Measurements from ENCODE around the gene RTN1.

The RTN1 gene

DNA sequence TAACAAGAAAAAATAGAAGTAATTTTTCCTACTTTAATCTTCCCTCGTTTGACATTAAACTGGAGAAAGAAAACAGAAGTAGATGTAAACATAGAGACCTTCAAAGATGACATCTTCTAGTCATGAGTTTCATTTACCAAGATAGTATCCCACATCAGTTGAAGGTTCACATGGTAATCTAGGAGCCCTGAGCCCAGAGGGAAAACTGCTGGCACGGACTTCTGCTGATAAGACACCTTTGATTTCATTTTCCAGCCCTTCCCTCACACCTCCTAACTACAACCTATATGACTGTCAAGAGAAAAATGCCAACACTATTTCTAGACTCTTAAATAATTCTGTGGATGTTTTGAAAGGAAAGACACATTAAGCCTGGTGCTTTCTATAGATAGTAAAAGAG is 247.9 kb downstream of the RTN1 start:
- DNase-seq, result no peak

DNA sequence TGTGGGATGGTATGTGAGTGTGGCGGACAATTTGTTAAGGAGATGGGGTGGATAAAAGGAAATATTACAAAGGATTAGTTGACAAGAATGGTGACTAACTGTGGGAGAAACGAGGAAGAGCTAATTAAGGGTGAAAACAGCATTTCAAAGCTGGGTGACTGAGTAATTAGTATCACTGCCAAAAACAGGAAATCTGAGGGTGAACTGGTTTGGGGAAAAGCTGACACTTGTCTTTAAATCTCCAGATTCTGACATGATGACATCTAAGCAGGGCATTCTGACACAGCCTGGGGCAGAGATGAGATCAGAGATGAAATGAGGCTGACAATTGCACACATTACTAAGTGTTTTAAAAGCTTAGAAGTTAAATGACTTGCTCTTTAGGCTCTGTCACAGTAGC is 251.5 kb downstream of the RTN1 start:
- no peak for DNase-seq

DNA sequence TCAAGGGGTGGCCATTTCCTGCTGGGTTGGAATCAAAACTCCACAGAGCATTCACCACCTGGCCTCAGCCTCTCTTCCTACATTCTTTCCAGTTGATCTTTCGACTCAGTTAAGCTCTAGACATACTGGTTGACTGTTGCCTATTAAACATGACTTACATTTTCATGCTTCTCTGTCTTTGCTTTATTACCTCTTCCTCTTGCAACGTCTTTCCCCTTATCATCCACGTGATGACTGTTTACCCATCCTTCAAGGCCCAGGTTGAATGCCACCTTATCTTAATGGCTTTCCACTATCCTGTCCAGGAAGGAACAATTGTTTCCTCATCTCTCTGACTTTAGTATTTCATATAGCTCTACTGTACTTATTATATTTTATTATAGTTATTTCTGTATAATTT is 269.5 kb downstream of the RTN1 start:
- DNase-seq, result no peak

DNA sequence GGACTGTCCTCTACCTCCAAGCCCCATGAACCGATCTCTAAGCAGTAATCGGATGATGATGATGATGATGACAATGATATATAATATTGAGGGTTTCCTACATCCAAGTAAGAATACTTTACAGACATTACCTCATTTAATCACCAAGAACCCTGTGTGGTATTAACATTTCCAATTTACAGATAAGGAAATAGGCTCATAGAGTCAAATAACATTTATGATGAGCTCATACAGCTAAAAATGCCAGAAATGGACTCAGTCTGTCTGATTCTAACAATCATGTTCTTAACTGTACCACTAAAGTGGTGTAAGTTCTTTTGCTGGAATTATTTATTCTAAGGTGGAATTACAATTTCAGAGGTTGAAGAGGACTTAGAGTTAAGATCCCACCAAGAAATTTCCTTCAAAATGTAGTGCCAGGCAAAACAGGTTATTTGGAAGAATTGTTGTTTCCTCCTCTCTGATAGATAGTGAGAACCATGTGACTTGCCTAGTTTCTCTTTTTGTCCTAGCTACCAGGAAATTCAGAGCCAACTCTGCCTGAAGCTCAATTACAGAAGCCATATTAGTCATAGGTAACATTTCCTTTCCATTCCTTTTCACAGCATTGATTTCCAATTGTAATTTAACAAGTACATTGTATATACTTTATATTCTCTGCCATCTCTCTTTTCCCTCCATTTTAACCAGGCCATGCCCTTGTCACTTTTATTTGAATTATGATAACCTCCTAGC is 270.2 kb downstream of the RTN1 start:
- DNase-seq, result no peak

DNA sequence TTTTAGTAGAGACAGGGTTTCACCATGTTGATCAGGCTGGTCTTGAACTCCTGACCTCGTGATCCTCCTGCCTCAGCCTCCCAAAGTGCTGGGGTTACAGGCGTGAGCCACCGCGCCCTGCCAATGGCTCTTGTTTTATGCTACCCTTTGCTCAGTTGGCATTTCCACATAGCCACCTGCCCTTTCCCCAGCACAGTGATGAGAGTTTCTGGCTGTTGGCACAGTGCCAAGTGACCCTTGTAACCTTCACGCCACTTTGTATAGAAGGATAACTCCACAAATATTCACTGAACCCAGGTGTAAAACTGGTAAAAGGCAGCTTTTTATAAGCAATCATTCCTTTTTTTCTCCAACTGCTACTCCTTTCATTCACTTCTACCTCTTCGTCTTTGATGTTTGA is 275.5 kb downstream of the RTN1 start:
- DNase-seq, result no peak

DNA sequence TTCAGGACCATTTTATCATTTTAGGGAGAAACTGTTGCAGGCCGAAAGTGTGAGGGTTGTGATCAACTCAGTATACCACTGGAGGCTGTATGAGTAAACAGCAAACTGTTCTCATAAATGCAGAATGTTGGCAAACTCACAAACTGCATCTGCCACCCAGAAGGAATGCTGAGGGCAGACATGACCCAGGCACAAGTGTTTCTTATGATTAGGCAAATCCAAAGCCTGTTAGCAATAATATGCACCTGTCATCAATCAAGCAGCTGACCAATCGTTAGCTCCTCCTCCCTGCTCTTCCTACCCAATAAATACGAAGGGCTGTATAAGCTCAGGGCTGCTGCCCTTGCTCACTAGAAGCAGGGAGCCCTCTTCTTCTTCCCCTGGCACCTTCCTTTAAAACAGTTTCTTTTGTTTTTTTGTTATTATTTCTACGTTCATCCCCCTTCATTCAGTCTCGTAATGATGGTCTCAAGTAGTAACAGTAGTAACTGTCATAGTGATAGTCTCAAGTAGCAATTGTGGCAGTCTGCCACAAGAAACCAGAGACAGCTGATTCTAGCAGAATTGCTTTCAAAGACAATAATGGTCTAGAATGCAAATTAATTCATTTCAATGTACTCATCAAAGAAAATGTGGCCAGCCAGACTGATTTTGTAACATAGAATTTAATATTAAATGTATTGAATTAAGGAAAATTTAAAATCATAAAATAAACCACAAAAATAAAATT is 278.8 kb downstream of the RTN1 start:
- DNase-seq, result no peak

DNA sequence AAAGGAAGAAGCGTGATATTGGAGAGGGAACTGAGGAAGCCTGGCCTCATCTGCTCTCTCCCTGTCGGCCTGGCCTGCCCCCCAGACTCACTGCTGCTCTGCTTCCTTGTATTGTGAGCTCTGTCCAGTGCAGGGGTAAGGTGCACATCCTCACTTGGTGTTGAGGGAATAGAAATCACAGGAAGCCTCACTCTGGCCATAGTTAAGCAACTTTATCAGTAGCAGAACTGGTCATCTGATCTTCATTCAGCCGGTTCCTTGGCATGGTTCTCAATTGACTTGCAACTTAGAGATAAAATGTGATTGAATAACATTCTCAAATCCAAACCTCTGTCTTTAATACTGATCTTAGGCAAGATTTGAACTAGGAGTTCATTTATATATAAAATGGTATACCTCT is 282.5 kb downstream of the RTN1 start:
- DNase-seq, result no peak

DNA sequence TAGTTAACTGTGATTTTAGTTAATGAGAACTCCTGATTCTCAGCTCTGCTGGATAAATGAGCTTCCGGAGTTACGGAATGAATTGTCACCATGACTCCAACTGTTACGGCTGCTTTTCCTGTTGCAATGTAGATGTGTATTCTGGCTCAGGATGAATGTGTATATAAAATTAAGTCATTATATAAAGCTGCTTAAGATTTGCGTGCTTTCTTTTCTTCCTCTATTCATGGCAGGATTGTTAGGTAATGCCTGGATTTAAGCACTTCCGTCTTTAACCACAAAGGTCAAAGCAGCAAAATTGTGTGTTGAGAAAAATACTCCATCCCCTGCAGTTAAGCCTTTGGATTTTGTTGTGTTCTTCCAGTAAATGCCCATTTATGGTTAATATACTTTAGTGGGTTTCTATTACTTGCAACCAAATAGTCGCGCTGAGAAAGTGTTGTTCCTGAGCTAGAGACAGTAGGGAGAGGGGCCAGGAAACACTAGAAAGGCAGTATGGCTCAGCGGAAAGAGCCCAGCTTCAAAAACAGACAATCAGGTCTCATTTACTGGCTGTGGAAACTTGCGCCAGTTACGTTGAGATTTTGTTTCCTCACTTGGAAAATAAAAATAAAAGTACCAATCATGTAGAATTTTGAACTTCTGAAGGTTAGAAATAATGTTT is 284.6 kb downstream of the RTN1 start:
- no peak for DNase-seq

DNA sequence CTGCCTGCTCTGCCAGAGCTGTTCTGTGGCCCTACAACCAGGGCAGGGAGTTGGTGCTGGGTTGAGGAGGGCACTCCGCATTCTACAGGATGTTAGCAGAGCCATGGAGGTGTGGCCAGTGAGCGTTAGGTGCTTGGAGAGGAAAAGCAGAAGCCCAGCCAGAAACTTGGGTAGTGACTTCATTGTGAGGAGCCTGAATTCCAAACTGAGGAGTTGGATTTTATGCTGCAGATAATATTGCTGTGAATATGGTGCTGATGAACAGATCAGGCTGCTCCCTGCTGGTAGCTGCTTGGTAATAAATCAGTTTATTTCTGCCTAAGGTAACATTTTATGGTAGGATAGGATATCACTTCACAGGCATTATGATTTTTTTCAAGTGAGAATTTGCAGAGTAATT is 286.8 kb downstream of the RTN1 start:
- DNase-seq, result no peak

DNA sequence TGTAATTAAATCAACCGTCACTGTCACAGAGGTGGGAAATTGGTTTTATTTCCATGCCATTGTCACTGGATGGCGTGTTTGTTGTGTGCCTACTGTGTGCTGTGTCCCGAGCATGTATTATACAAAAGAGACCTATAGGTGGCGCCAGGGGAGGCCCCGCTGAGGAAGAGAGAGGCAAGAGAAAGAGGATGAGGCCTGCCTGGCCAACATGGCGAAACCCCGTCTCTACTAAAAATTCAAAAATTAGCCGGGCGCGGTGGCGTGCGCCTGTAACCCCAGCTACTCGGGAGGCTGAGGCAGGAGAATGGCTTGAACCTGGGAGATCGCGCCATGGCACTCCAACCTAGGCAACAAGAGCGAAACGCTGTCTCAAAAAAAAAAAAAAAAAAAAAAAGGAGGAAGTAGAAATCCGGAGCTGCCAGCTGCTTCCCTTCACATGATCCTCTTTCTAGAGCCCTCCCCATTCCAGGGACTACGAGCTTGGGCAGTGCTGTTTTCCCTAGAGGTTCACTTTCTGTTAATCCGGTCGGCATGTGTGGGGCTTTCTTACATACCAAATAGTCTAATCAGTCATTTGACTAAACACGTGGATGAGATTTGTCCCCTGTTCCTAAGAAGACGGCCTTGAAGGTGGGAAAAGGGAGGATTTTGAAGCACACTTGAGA is 287.6 kb downstream of the RTN1 start:
- no peak for DNase-seq

DNA sequence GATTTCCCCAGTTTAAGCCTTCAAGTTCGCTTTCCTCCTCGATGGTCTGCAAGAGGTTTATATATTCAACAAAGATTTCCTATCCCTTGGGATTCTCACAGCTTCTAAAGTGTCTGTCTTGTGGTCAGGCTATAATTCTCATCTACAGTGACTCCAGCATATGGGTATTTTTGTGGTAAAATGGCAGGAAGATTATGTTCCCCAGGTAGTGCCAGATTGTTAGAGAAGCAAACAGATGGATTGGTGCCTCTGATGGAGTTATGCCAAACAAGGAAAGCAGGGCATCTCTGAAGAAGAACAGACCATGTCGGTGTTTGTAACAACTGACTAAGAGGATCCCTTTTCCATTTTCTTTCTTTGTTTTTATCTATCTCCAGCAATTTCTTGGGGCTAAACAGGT is 288.4 kb downstream of the RTN1 start:
- no peak for DNase-seq

DNA sequence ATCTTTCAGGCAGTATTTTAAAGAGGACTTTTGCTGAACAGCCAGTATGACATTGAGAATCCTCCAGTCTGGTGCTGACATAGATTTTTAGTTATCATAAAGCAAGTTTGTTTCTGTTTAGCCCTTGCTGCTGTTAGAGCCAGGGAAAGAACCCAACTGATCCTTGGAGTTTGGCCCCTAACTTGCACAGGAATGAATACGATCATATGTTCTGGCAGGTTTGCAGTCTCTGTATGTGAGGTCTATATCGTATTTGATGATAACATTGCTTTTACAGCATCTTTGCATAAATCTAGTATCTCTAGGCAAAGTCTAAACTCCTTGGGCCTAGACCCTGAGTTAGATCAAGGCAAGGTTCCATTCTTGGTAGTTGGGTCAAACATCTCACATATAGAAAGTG is 289.7 kb downstream of the RTN1 start:
- DNase-seq, result no peak

DNA sequence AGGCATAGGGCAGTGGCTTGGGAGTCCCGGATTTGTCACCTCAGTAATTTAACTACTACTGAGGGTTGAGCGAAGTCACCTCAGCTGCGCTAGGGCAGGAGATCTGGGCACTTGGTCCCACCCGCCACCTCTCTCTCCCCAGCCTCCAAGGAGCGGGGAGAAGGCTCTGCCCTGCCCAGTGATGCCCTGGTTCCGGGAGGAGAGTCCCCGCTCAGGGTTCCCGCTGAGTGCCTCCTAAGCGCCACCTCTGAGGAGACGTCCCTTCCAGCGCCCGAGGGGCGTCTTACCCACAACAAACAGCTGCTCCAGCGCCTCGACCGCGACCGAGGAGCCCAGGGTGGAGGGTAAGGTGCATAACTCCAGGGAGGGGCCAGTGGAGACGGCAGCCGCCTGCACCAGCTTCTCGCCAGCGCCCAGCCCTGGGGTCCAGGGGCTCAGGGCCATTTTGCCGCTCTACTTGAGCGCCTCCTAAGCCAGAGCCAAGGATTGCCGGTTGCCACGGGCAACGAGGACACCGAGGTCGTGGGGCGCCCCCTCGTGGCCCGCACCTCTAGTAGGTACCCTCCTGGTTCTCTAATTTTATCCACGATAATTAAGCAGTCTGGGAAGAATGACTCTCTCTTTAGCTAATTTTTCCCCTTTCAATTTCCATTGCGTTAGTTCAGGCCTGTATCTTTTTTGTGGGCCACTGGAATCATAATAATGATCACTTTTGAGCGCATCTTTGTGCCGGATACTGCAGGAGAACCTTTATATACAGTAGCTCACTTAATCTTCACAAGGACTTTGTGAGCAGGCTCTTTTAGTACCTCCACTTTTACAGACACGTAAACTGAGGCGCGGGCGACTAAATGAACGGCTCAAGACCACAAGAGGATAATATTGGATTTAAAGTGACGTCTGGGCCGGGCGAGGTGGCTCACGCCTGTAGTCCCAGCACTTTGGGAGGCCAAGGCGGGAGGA is 294.0 kb downstream of the RTN1 start, which contains the start of gene CCDC175:
Gene CCDC175, minus strand, starts transcription at position 481 of the 963 bp plus-strand sequence. Its CDS starts 37 bp downstream, at position 444.
- peak; percentile 86 for DNase-seq

DNA sequence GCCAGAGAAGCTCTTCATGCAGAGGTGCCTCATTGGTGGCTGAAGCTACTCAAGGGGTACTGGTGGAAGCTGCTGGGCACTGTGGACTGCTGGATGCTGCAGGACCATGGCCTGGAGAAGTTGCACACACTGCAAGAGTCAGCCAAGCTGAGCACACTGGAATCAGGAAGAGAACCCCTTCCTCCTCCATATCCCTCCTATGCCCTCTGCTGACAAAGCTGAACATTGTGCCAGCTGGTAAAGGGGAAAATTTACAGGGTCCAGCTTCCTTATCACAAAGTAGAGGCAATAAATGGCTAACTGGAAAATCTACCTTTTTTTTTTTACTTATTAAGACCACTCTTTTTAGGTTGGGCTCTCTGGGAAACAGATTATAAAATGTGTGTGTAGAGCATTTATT is 300.5 kb downstream of the RTN1 start:
- DNase-seq, result no peak

DNA sequence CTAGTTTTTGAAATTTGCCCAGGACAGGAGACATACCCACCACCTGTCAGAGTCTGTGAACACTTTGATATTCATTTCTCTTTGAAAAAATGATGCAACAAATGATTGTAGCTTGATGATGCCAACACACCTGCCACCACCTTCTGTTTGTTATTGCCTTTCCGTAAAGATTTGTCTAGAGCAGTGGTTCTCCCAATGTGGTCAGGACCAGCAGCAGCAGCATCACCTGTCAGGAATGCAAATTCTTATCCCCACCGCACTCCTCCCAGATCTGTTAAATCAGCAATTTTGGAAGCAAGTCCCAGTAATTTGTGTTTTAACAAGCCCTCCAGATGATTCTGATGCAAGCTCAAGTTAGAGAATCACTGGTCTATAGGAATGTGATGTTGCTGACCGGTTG is 303.9 kb downstream of the RTN1 start:
- no peak for DNase-seq

DNA sequence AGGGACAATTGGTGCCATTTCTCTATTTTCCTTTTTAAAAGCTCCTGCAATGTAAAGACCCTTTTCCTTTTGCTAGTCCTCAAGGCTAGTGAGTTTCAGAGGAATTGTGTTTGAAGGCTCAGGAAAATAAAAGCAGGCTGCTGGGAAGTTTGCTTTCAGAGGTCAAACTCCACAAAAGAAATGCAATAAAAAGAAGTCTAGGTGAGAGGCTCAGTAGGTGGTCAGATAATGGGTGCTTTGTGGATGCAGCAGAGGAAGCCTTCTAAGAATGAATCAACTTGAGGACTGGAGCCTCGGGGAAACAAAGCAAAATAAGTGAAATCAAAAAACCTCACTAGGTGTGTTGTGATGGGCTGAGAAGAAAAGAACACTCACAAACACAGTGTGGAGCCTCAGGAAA is 304.3 kb downstream of the RTN1 start:
- DNase-seq, result no peak

DNA sequence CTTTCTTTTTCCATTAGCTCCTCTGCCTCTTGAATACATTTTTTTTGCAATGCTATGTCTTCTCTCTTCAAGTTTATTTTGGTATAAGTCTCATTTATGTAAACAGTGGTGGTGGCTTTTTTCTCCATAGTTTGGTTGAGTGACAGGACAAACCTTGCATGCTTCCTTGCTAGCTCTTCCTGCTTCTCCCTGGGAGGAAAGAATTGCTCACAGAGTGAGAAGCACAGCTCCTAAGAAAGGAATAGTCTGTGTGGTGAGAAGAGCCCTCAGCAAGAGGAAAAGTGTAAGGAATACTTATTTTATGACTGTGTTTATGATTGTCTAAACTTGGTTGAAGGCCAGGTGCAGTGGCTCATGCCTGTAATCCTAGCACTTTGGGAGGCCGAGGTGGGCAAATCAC is 305.5 kb downstream of the RTN1 start:
- DNase-seq, result no peak

DNA sequence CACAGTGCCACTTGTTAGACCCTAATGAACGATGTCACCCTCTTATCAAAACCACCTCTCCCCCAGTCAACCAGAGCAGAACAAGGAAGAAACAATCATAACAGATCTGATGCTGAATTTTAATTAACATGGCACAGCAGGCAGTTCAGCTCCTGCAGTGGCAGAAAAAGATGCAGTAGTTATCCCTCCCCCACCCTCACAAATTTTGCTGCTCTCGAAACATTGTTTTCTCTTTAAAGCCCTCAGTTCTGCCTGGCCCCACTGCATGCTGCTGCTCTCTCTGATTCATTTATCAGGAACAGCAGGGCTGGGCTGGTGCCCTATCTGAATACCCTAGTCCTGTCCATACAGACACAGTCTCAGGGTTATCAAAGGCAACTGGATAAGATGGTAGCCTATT is 306.2 kb downstream of the RTN1 start:
- DNase-seq, result no peak

DNA sequence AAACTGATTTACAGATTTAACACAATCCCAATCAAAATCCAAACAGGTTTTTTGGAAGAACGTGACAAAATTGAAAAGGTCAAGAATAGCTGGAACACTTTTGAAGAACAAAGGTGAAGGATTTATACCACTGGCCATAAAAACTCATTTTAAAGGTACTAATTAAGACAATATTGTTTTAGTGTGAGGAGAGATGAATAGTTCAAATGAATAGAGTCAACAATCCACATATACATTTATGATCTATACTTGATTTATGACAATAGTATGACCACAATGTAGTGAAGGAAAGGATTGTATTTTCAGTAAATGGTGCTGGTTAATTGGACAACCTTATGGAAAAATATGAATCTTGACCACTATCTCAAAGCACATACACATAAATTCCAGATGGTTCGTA is 323.3 kb downstream of the RTN1 start:
- DNase-seq, result no peak

Measured in activated CD4-positive, alpha-beta T cell treated with anti-CD3 and anti-CD28 coated beads, Interleukin-10, Interleukin-2, amounts not matched to agents 100 ng/mL and 50 ng/mL, durations not matched to agents 16 hours and 8 hours (primary cell).